ENCODE measurements around the gene RNF126.

The RNF126 gene

GRCh38 chr19:613732-614567, 49.1 kb downstream of the RNF126 start:
- no peaks in the 10 kb centered on the region for H3K9me3 ChIP-seq (ENCODE audit: control insufficient read depth, insufficient read depth, low read length)

GRCh38 chr19:612941-613340, 50.1 kb downstream of the RNF126 start:
- TF ChIP-seq CTCF (IDR thresholded peaks at IDR 0.05; ENCODE audit: low read depth, low read length, poor library complexity, severe bottlenecking), result no peak
- no peak for TF ChIP-seq EZH2phosphoT487 (IDR thresholded peaks at IDR 0.05; ENCODE audit: borderline replicate concordance, low read length)
- H3K4me1 ChIP-seq (ENCODE audit: control insufficient read depth, low read length), result peaks cover 14% of the 10 kb centered on the region

More at GRCh38 chr19:613732-614567, 49.1 kb downstream of the RNF126 start:
- Histone ChIP-seq H3K36me3 (ENCODE audit: control insufficient read depth, low read length) (peaks cover 21% of the 10 kb centered on the region), H3K4me2 (ENCODE audit: low read length) (no peak overlapping the region), H3K9me2 (replicated peaks; ENCODE audit: control insufficient read depth, low read length) (no peaks in the 10 kb centered on the region), H3F3A (ENCODE audit: control insufficient read depth, insufficient read depth) (no peaks in the 10 kb centered on the region), H3K4me1 (ENCODE audit: control insufficient read depth, low read length) (peaks cover 12% of the 10 kb centered on the region), H3K79me2 (ENCODE audit: control insufficient read depth, low read length) (no peaks in the 10 kb centered on the region), H4K20me1 (ENCODE audit: control insufficient read depth, insufficient read depth, low read depth, low read length) (no peaks in the 10 kb centered on the region), H3K27me3 (ENCODE audit: control insufficient read depth, low read length) (no peaks in the 10 kb centered on the region), H3K4me3 (ENCODE audit: low read length) (no peak overlapping the region), H3K27ac (ENCODE audit: low read depth, low read length) (no peak overlapping the region)
- TF ChIP-seq CTCF (IDR thresholded peaks at IDR 0.05; ENCODE audit: low read depth, low read length, poor library complexity, severe bottlenecking) (no peak), EZH2phosphoT487 (IDR thresholded peaks at IDR 0.05; ENCODE audit: borderline replicate concordance, low read length) (no peak)

GRCh38 chr19:611481-611868, 51.5 kb downstream of the RNF126 start:
- Histone ChIP-seq H3K4me1 (ENCODE audit: control insufficient read depth, low read length) (peaks cover 14% of the 10 kb centered on the region), H3K4me3 (ENCODE audit: low read length) (no peak overlapping the region), H3K27me3 (ENCODE audit: control insufficient read depth, low read length) (no peaks in the 10 kb centered on the region), H3K9me3 (ENCODE audit: control insufficient read depth, insufficient read depth, low read length) (no peaks in the 10 kb centered on the region), H3K36me3 (ENCODE audit: control insufficient read depth, low read length) (peaks cover 9% of the 10 kb centered on the region), H3K27ac (ENCODE audit: low read depth, low read length) (no peak overlapping the region), H3K79me2 (ENCODE audit: control insufficient read depth, low read length) (no peaks in the 10 kb centered on the region), H3F3A (ENCODE audit: control insufficient read depth, insufficient read depth) (no peaks in the 10 kb centered on the region), H4K20me1 (ENCODE audit: control insufficient read depth, insufficient read depth, low read depth, low read length) (no peaks in the 10 kb centered on the region), H3K4me2 (ENCODE audit: low read length) (no peak overlapping the region), H3K9me2 (replicated peaks; ENCODE audit: control insufficient read depth, low read length) (no peaks in the 10 kb centered on the region)
- TF ChIP-seq CTCF (IDR thresholded peaks at IDR 0.05; ENCODE audit: low read depth, low read length, poor library complexity, severe bottlenecking), result no peak
- TF ChIP-seq EZH2phosphoT487 (IDR thresholded peaks at IDR 0.05; ENCODE audit: borderline replicate concordance, low read length), result no peak

More at GRCh38 chr19:612941-613340, 50.1 kb downstream of the RNF126 start:
- Histone ChIP-seq H3K27ac (ENCODE audit: low read depth, low read length) (no peak overlapping the region), H3K4me2 (ENCODE audit: low read length) (no peak overlapping the region), H3K79me2 (ENCODE audit: control insufficient read depth, low read length) (no peaks in the 10 kb centered on the region), H3K27me3 (ENCODE audit: control insufficient read depth, low read length) (no peaks in the 10 kb centered on the region), H3K9me2 (replicated peaks; ENCODE audit: control insufficient read depth, low read length) (no peaks in the 10 kb centered on the region), H3K4me3 (ENCODE audit: low read length) (no peak overlapping the region), H3F3A (ENCODE audit: control insufficient read depth, insufficient read depth) (no peaks in the 10 kb centered on the region), H4K20me1 (ENCODE audit: control insufficient read depth, insufficient read depth, low read depth, low read length) (no peaks in the 10 kb centered on the region), H3K9me3 (ENCODE audit: control insufficient read depth, insufficient read depth, low read length) (no peaks in the 10 kb centered on the region), H3K36me3 (ENCODE audit: control insufficient read depth, low read length) (peaks cover 11% of the 10 kb centered on the region)

Data from DOHH2 (cell line).